ENCODE results near the gene SCAMP1. TPM values are rescaled to one million over a fixed set of nuclear protein-coding genes. Genes with fewer than 3 reads are reported as not detected.

The SCAMP1 gene
- total and polyA plus RNA-seq, 2 experiments from 2014 or later = 22.4 to 47.6 TPM

GRCh38 chr5:78495800-78496199 is 135.4 kb downstream of the SCAMP1 start:
- no peaks in the 10 kb centered on the region for H3K27me3 ChIP-seq
- H3K9me2 ChIP-seq (replicated peaks; ENCODE audit: insufficient read depth) = no peaks in the 10 kb centered on the region
- peaks cover 3% of the 10 kb centered on the region for H4K20me1 ChIP-seq (ENCODE audit: insufficient read depth, poor library complexity, severe bottlenecking)
- no peak overlapping the region for H3K4me2 ChIP-seq
- peaks cover 20% of the 10 kb centered on the region for H3K4me1 ChIP-seq (ENCODE audit: insufficient read depth)
- no peak overlapping the region for H3K4me3 ChIP-seq
- H2AFZ ChIP-seq = no peak overlapping the region
- TF ChIP-seq EZH2 (IDR thresholded peaks at IDR 0.05; ENCODE audit: borderline replicate concordance) = no peak
- TF ChIP-seq EZH2phosphoT487 (IDR thresholded peaks at IDR 0.05; ENCODE audit: low read depth, severe bottlenecking, unreplicated experiment) = no peak
- WGBS (ENCODE audit: low lambda C conversion rate, missing lambda C conversion rate) = 71% methylated on average over 6 of the region's 6 CpGs
- no peak for DNase-seq (ENCODE audit: low spot score)
- H3K79me2 ChIP-seq = peaks cover 80% of the 10 kb centered on the region
- H3K27ac ChIP-seq = no peak overlapping the region
- no peaks in the 10 kb centered on the region for H3K36me3 ChIP-seq (replicated peaks; ENCODE audit: insufficient read depth, low read depth)
- no peaks in the 10 kb centered on the region for H3K9me3 ChIP-seq (ENCODE audit: low read depth)

- H2AFZ ChIP-seq = no peak overlapping the region
- TF ChIP-seq CTCF (IDR thresholded peaks at IDR 0.05; ENCODE audit: poor library complexity) (no peak), EZH2phosphoT487 (IDR thresholded peaks at IDR 0.05; ENCODE audit: low read depth, severe bottlenecking, unreplicated experiment) (no peak), EZH2 (IDR thresholded peaks at IDR 0.05; ENCODE audit: borderline replicate concordance) (no peak)
- no peak overlapping the region for H3K27ac ChIP-seq
- H3K4me1 ChIP-seq (ENCODE audit: insufficient read depth) = peaks cover 21% of the 10 kb centered on the region
- no peaks in the 10 kb centered on the region for H3K27me3 ChIP-seq
- H3K9me3 ChIP-seq (ENCODE audit: low read depth) = no peaks in the 10 kb centered on the region
- DNase-seq (ENCODE audit: low spot score) = peak; percentile 30
- no peaks in the 10 kb centered on the region for H3K9me2 ChIP-seq (replicated peaks; ENCODE audit: insufficient read depth)
- no peaks in the 10 kb centered on the region for H3K36me3 ChIP-seq (replicated peaks; ENCODE audit: insufficient read depth, low read depth)
- no peak overlapping the region for H3K4me3 ChIP-seq
- H3K4me2 ChIP-seq = no peak overlapping the region
- H4K20me1 ChIP-seq (ENCODE audit: insufficient read depth, poor library complexity, severe bottlenecking) = peaks cover 3% of the 10 kb centered on the region
- peaks cover 85% of the 10 kb centered on the region for H3K79me2 ChIP-seq
These were observed 136.0 kb downstream of the SCAMP1 start for GRCh38 chr5:78496373-78496772.

GRCh38 chr5:78497573-78498533 is 137.4 kb downstream of the SCAMP1 start:
- no peaks in the 10 kb centered on the region for H3K27me3 ChIP-seq
- H3K4me1 ChIP-seq (ENCODE audit: insufficient read depth) = peaks cover 30% of the 10 kb centered on the region
- no peak overlapping the region for H3K4me2 ChIP-seq
- H3K27ac ChIP-seq = no peak overlapping the region
- no peak overlapping the region for H2AFZ ChIP-seq
- no peak overlapping the region for H3K4me3 ChIP-seq
- no peak for TF ChIP-seq CTCF (IDR thresholded peaks at IDR 0.05; ENCODE audit: poor library complexity)
- TF ChIP-seq EZH2 (IDR thresholded peaks at IDR 0.05; ENCODE audit: borderline replicate concordance) = no peak
- peaks cover 77% of the 10 kb centered on the region for H3K79me2 ChIP-seq
- WGBS (ENCODE audit: low lambda C conversion rate, missing lambda C conversion rate) = 86% methylated on average over 13 of the region's 13 CpGs
- no peaks in the 10 kb centered on the region for H3K9me2 ChIP-seq (replicated peaks; ENCODE audit: insufficient read depth)
- peaks cover 3% of the 10 kb centered on the region for H4K20me1 ChIP-seq (ENCODE audit: insufficient read depth, poor library complexity, severe bottlenecking)
- H3K9me3 ChIP-seq (ENCODE audit: low read depth) = no peaks in the 10 kb centered on the region
- DNase-seq (ENCODE audit: low spot score) = no peak
- no peaks in the 10 kb centered on the region for H3K36me3 ChIP-seq (replicated peaks; ENCODE audit: insufficient read depth, low read depth)

- peaks cover 3% of the 10 kb centered on the region for H4K20me1 ChIP-seq (ENCODE audit: insufficient read depth, poor library complexity, severe bottlenecking)
- H3K9me3 ChIP-seq (ENCODE audit: low read depth) = no peaks in the 10 kb centered on the region
- no peak for TF ChIP-seq EZH2phosphoT487 (IDR thresholded peaks at IDR 0.05; ENCODE audit: low read depth, severe bottlenecking, unreplicated experiment)
- WGBS (ENCODE audit: low lambda C conversion rate, missing lambda C conversion rate) = 32% methylated on average over 1 of the region's 1 CpG
- DNase-seq (ENCODE audit: low spot score) = no peak
- H3K27me3 ChIP-seq = no peaks in the 10 kb centered on the region
- peak overlapping the region; percentile 13 for H3K4me2 ChIP-seq
- no peaks in the 10 kb centered on the region for H3K36me3 ChIP-seq (replicated peaks; ENCODE audit: insufficient read depth, low read depth)
- H2AFZ ChIP-seq = no peak overlapping the region
- no peaks in the 10 kb centered on the region for H3K9me2 ChIP-seq (replicated peaks; ENCODE audit: insufficient read depth)
- no peak overlapping the region for H3K27ac ChIP-seq
- H3K79me2 ChIP-seq = peaks cover 79% of the 10 kb centered on the region
- H3K4me1 ChIP-seq (ENCODE audit: insufficient read depth) = peaks cover 37% of the 10 kb centered on the region
- H3K4me3 ChIP-seq = no peak overlapping the region
These were observed 139.1 kb downstream of the SCAMP1 start for GRCh38 chr5:78499485-78499884.

All from hepatocyte (in vitro differentiated cells).